HepG2 (cell line): ENCODE measurements around the gene HOXC11. TPM values are rescaled to one million over a fixed set of nuclear protein-coding genes. Genes with fewer than 3 reads are reported as not detected.

ENCODE experiments used
- BORCS8-MEF2B ChIP-seq: sonication (generic); formaldehyde crosslinking; IDR thresholded peaks from 2 replicates; pipeline ENCODE4 v1.8.0; 2022; ENCODE audit warnings: mild to moderate bottlenecking, missing genetic modification reagents
- CENPX ChIP-seq: sonication (generic); formaldehyde crosslinking; IDR thresholded peaks from 2 replicates; pipeline ENCODE4 v1.9.0; 2021; ENCODE audit warnings: mild to moderate bottlenecking, missing genetic modification reagents, moderate library complexity
- GZF1 ChIP-seq: sonication (generic); formaldehyde crosslinking; IDR thresholded peaks from 2 replicates; pipeline ENCODE4 v1.5.1; 2020; ENCODE audit warnings: mild to moderate bottlenecking, missing genetic modification reagents
- HDAC2 ChIP-seq: sonication (generic); formaldehyde crosslinking; IDR thresholded peaks from 2 replicates; pipeline ENCODE4 v1.4.0; 2020; ENCODE audit warnings: missing genetic modification reagents
- KLF9 ChIP-seq: IDR thresholded peaks from 2 replicates; pipeline ENCODE4 v1.6.1; 2016; ENCODE audit warnings: low read depth
- PAX8 ChIP-seq: sonication (generic); formaldehyde crosslinking; IDR thresholded peaks from 2 replicates; pipeline ENCODE4 v1.8.0; 2022; ENCODE audit warnings: mild to moderate bottlenecking, missing genetic modification reagents, borderline replicate concordance
- POGZ ChIP-seq: sonication (generic); formaldehyde crosslinking; IDR thresholded peaks from 2 replicates; pipeline ENCODE4 v1.4.0; 2020; ENCODE audit warnings: mild to moderate bottlenecking, missing genetic modification reagents
- PRPF4 ChIP-seq: fragments of 200-400 bp; formaldehyde crosslinking; IDR thresholded peaks from 2 replicates; pipeline ENCODE4 v1.6.1; 2016; ENCODE audit warnings: low read length, low read depth; ENCODE audit not compliant: poor library complexity, severe bottlenecking
- SAFB2 ChIP-seq: sonication (generic); formaldehyde crosslinking; IDR thresholded peaks from 2 replicates; pipeline ENCODE4 v1.5.1; 2020; ENCODE audit warnings: missing genetic modification reagents, low read depth, mild to moderate bottlenecking, borderline replicate concordance
- SP4 ChIP-seq: sonication (generic); formaldehyde crosslinking; IDR thresholded peaks from 2 replicates; pipeline ENCODE4 v1.8.1; 2023; ENCODE audit warnings: mild to moderate bottlenecking, missing genetic modification reagents
- THYN1 ChIP-seq: sonication (generic); formaldehyde crosslinking; IDR thresholded peaks from 2 replicates; pipeline ENCODE4 v1.8.1; 2023; ENCODE audit warnings: low read depth, mild to moderate bottlenecking, moderate library complexity, missing genetic modification reagents, borderline replicate concordance
- ZFX ChIP-seq: sonication (generic); formaldehyde crosslinking; IDR thresholded peaks from 2 replicates; pipeline ENCODE4 v1.4.0; 2020; ENCODE audit warnings: mild to moderate bottlenecking, low read depth, missing genetic modification reagents, moderate library complexity
- ZNF263 ChIP-seq: sonication (generic); formaldehyde crosslinking; IDR thresholded peaks from 2 replicates; pipeline ENCODE4 v1.4.0; 2020; ENCODE audit warnings: missing genetic modification reagents
- ZNF296 ChIP-seq: sonication (generic); formaldehyde crosslinking; conservative IDR thresholded peaks from 2 replicates; pipeline ENCODE4 v1.5.0; 2020; ENCODE audit warnings: mild to moderate bottlenecking, missing genetic modification reagents
- ZNF496 ChIP-seq: sonication (generic); formaldehyde crosslinking; IDR thresholded peaks from 2 replicates; pipeline ENCODE4 v1.8.1; 2023; ENCODE audit warnings: mild to moderate bottlenecking, moderate library complexity, missing genetic modification reagents; ENCODE audit not compliant: insufficient replicate concordance
- ZNF549 ChIP-seq: sonication (generic); formaldehyde crosslinking; IDR thresholded peaks from 2 replicates; pipeline ENCODE4 v1.5.0; 2020; ENCODE audit warnings: missing genetic modification reagents
- ZNF839 ChIP-seq: sonication (generic); formaldehyde crosslinking; IDR thresholded peaks from 2 replicates; pipeline ENCODE4 v1.4.0; 2020; ENCODE audit warnings: missing genetic modification reagents, mild to moderate bottlenecking, borderline replicate concordance
- ZSCAN31 ChIP-seq: sonication (generic); formaldehyde crosslinking; IDR thresholded peaks from 2 replicates; pipeline ENCODE4 v1.5.0; 2020; ENCODE audit warnings: low read depth, mild to moderate bottlenecking, missing genetic modification reagents
- polyA plus RNA-seq, 8 experiments: library from polyadenylated mRNA; depleted of rRNA in 3 of 8; stranded (reverse) in 7 of 8; unstranded in 1 of 8; fragments of >200 nt; fragmentation: Illumina TruSeq in 4 of 8; extraction: Trizol in 4 of 8; gene quantifications; 2 replicates each; pipeline versions ENCODE4 v1.2.1 to v1.2.3, GENCODE V29; 2011 to 2016; ENCODE audit warnings: low read depth in 4 of 8, missing spikeins in 1 of 8, mixed read lengths in 1 of 8; ENCODE audit not compliant: insufficient read depth in 1 of 8
- total RNA-seq, 5 experiments: library from RNA; depleted of rRNA; stranded (reverse); fragments of >200 nt; fragmentation: Illumina TruSeq; extraction: Trizol; gene quantifications; 2 replicates each; pipeline ENCODE4 v1.2.3, GENCODE V29; 2016; ENCODE audit warnings: low read depth in 1 of 5
- TF ChIP-seq, protein P1 (sequence below): sonication (generic); formaldehyde crosslinking; IDR thresholded peaks from 2 replicates; pipeline ENCODE4 v1.9.0; 2021; ENCODE audit warnings: missing genetic modification reagents, mild to moderate bottlenecking, borderline replicate concordance
- TF ChIP-seq, protein P2 (sequence below): sonication (generic); formaldehyde crosslinking; IDR thresholded peaks from 2 replicates; pipeline ENCODE4 v1.5.0; 2020; ENCODE audit warnings: mild to moderate bottlenecking, missing genetic modification reagents
- TF ChIP-seq, protein P3 (sequence below): sonication (generic); formaldehyde crosslinking; IDR thresholded peaks from 2 replicates; pipeline ENCODE4 v1.4.0; 2020; ENCODE audit warnings: missing genetic modification reagents

The HOXC11 gene
- total and polyA plus RNA-seq, 2 of the 13 experiments (the other 11 are each of a cell fraction or from before 2014, with no cell fraction given) = not detected

DNA sequence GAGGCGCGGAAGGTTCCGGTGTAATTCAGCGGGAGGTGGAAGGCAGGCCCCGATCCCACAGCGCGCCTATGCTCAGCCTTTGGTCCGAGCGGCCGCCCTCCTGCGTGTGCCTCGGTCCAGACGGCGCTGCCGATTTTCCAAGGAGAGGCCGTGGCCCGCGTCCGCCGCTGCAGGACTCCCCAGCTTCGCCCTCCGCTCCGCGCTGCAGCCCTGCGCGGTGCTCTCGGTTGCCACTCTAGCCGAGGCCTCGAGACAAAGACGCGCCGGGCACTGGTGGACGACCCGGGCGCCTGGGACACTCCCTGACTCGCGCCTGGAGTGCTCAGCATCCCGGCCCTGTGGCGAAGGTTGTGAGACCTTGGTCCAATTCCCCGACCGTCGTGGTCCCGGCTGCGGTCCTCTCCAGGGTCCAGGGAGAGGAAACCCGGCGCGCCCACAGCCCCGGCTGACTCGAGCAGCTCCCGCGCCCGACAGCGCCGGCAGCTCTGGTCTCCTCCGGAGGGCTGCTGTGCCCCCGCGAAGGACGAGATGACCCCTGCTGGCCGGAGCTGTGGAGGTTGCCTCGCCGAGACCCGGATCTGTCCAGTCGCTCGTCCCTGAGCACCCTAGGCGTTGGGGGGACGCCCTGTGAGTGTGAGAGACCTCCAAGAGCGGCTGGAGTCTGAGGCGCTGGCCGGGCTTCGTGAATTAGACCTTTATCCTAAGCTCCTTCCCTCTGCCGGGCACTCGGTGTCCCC lies 11.7 kb upstream of the HOXC11 start (continued):
- TF ChIP-seq, protein P1, sequence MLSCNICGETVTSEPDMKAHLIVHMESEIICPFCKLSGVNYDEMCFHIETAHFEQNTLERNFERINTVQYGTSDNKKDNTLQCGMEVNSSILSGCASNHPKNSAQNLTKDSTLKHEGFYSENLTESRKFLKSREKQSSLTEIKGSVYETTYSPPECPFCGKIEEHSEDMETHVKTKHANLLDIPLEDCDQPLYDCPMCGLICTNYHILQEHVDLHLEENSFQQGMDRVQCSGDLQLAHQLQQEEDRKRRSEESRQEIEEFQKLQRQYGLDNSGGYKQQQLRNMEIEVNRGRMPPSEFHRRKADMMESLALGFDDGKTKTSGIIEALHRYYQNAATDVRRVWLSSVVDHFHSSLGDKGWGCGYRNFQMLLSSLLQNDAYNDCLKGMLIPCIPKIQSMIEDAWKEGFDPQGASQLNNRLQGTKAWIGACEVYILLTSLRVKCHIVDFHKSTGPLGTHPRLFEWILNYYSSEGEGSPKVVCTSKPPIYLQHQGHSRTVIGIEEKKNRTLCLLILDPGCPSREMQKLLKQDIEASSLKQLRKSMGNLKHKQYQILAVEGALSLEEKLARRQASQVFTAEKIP (CRISPR knock-in tag) = no peak
- no peak for TF ChIP-seq ZNF839
- no peak for TF ChIP-seq ZNF549 (CRISPR knock-in tag)
- TF ChIP-seq PAX8 = no peak
- TF ChIP-seq ZSCAN31 = no peak
- no peak for TF ChIP-seq SAFB2 (CRISPR knock-in tag)
- no peak for TF ChIP-seq HDAC2 (CRISPR knock-in tag)
- TF ChIP-seq CENPX (CRISPR knock-in tag) = no peak
- no peak for TF ChIP-seq SP4 (CRISPR knock-in tag)
- TF ChIP-seq GZF1 (CRISPR knock-in tag) = no peak
- TF ChIP-seq, protein P2, sequence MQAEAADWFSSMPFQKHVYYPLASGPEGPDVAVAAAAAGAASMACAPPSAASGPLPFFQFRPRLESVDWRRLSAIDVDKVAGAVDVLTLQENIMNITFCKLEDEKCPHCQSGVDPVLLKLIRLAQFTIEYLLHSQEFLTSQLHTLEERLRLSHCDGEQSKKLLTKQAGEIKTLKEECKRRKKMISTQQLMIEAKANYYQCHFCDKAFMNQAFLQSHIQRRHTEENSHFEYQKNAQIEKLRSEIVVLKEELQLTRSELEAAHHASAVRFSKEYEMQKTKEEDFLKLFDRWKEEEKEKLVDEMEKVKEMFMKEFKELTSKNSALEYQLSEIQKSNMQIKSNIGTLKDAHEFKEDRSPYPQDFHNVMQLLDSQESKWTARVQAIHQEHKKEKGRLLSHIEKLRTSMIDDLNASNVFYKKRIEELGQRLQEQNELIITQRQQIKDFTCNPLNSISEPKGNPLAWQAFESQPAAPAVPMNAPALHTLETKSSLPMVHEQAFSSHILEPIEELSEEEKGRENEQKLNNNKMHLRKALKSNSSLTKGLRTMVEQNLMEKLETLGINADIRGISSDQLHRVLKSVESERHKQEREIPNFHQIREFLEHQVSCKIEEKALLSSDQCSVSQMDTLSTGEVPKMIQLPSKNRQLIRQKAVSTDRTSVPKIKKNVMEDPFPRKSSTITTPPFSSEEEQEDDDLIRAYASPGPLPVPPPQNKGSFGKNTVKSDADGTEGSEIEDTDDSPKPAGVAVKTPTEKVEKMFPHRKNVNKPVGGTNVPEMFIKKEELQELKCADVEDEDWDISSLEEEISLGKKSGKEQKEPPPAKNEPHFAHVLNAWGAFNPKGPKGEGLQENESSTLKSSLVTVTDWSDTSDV = no peak
- no peak for TF ChIP-seq THYN1
- TF ChIP-seq POGZ (CRISPR knock-in tag) = no peak
- TF ChIP-seq ZFX (CRISPR knock-in tag) = no peak
- TF ChIP-seq BORCS8-MEF2B = 0 out of 2 replicates have a peak, but pooled peaks have one; percentile 26
- no peak for TF ChIP-seq KLF9
- TF ChIP-seq ZNF296 (CRISPR knock-in tag) = no peak
- TF ChIP-seq PRPF4 = no peak
- no peak for TF ChIP-seq ZNF496 (CRISPR knock-in tag)
- TF ChIP-seq, protein P3, sequence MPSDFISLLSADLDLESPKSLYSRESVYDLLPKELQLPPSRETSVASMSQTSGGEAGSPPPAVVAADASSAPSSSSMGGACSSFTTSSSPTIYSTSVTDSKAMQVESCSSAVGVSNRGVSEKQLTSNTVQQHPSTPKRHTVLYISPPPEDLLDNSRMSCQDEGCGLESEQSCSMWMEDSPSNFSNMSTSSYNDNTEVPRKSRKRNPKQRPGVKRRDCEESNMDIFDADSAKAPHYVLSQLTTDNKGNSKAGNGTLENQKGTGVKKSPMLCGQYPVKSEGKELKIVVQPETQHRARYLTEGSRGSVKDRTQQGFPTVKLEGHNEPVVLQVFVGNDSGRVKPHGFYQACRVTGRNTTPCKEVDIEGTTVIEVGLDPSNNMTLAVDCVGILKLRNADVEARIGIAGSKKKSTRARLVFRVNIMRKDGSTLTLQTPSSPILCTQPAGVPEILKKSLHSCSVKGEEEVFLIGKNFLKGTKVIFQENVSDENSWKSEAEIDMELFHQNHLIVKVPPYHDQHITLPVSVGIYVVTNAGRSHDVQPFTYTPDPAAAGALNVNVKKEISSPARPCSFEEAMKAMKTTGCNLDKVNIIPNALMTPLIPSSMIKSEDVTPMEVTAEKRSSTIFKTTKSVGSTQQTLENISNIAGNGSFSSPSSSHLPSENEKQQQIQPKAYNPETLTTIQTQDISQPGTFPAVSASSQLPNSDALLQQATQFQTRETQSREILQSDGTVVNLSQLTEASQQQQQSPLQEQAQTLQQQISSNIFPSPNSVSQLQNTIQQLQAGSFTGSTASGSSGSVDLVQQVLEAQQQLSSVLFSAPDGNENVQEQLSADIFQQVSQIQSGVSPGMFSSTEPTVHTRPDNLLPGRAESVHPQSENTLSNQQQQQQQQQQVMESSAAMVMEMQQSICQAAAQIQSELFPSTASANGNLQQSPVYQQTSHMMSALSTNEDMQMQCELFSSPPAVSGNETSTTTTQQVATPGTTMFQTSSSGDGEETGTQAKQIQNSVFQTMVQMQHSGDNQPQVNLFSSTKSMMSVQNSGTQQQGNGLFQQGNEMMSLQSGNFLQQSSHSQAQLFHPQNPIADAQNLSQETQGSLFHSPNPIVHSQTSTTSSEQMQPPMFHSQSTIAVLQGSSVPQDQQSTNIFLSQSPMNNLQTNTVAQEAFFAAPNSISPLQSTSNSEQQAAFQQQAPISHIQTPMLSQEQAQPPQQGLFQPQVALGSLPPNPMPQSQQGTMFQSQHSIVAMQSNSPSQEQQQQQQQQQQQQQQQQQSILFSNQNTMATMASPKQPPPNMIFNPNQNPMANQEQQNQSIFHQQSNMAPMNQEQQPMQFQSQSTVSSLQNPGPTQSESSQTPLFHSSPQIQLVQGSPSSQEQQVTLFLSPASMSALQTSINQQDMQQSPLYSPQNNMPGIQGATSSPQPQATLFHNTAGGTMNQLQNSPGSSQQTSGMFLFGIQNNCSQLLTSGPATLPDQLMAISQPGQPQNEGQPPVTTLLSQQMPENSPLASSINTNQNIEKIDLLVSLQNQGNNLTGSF = no peak
- TF ChIP-seq ZNF263 (CRISPR knock-in tag) = peak; percentile 25; the same call in 1 of the 2 replicates
